GM18505 (cell line): ENCODE data around the gene PHLPP1.

ENCODE experiments used
- ATAC-seq: cut with Tn5 transposase; IDR thresholded peaks from one replicate; pipeline ENCODE4 v1.9.1; 2021; ENCODE audit not compliant: unreplicated experiment
- POLR2A ChIP-seq: IDR thresholded peaks from 4 replicates; pipeline ENCODE4 v1.6.1; 2011; ENCODE audit warnings: borderline replicate concordance; ENCODE audit not compliant: insufficient read depth, insufficient read length; ENCODE audit errors: extremely low read depth

Gene PHLPP1

DNA sequence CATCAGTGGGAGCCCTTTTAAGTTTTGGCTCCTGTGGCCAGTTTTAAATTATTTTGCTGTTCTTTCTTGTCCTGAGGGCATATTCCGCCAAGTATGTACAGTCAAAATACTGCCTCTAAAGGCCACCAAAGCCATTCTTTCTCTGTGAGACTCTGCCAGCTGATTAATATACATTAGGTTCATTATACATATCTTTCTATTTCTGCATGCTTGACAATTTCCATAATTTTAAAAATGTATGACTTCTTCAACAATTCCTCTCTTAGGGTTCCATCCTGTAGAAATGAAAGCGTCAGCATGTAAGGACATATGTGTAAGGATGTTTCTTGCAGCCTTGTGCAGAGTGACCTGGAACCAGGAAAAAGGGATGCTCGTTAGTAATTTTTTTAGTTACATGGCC, 291.9 kb downstream of the PHLPP1 start:
- no peak for ATAC-seq

DNA sequence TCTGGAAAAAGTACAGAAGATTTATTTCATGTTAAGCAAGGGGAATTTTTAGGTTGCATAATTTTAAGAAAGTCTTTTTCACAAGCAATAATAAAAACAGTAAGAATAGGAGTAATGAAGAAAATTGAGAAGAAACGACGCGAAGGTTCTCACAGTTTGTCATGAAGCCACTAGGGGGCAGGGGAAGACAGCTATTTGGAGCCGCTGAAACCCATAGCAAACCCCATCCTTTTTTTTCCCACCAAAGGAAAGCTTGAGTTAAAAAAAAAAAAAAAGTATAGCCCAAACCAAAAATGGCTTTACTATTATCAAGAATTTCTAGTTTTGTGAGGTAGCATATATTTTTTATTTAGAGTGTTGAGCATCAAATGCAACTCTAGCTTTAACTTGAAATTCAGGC, 300.9 kb downstream of the PHLPP1 start:
- TF ChIP-seq POLR2A = no peak
- no peak for ATAC-seq

More for the DNA sequence above, 291.9 kb downstream of the PHLPP1 start:
- no peak for TF ChIP-seq POLR2A

DNA sequence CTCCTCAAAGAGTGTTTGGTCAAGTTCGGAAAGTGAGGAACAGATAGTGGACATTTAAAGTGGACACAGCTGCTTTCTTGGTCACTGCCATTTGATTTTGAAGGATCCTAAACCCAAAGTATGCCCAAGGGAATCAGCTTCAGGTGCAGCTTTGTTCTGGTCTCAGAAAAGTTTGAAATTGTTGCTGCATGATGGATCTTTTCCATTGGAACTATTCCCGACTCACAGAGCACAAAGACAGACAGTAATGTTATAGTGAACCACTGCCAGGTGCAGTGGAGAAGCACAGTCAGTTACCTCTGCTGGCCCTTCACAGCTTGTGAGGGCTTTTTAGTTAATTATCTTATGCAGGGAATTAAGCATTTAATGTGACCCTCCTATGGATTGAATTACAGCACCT, 301.7 kb downstream of the PHLPP1 start:
- TF ChIP-seq POLR2A = no peak
- ATAC-seq = no peak

DNA sequence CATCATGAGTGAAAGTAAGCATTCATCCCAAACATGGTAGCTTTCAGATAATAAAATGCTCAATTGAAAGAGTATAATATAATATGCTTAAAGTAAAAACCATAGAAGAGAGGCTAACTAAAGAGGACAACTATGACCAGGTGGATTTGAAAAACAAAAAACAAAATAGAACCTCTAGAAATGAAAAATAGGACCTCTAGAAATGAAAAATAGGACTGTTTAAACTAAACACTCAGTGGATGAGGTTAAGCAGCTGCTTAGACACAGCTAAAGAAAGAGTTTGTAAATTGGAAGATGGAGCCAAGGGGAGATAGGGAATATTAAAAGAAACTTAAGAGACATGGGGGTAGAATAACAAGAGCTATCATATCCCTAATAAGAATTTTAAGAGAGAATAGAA, 302.6 kb downstream of the PHLPP1 start:
- TF ChIP-seq POLR2A = no peak
- ATAC-seq = no peak

DNA sequence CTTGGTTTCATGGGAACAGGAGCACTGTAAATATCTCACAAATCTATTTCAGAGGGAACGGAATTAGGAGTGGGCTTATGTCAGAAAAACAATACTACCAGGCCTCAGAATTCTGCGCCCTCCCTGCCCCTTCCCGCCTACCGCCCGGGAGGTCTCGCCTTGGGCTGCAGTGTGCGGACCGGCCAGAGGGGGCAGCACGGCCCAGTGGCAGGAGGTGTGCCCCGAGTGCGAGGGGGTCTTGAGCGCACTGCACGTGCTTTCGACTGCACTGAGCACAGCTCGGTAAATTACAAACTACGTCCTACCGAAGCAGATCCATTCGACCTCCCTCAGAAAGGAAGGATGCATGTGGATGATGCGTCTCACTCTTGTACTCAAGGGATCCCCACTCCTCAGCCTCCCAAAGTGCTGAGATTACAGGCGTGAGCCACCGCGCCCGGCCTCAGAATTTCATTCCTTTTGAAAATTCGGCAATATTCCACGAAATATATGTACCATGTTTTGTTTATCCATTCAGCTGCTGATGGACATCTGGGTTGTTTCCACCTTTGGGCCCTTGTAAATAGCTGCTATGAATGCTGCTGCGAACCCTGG, 307.2 kb downstream of the PHLPP1 start:
- no peak for ATAC-seq
- TF ChIP-seq POLR2A = no peak

DNA sequence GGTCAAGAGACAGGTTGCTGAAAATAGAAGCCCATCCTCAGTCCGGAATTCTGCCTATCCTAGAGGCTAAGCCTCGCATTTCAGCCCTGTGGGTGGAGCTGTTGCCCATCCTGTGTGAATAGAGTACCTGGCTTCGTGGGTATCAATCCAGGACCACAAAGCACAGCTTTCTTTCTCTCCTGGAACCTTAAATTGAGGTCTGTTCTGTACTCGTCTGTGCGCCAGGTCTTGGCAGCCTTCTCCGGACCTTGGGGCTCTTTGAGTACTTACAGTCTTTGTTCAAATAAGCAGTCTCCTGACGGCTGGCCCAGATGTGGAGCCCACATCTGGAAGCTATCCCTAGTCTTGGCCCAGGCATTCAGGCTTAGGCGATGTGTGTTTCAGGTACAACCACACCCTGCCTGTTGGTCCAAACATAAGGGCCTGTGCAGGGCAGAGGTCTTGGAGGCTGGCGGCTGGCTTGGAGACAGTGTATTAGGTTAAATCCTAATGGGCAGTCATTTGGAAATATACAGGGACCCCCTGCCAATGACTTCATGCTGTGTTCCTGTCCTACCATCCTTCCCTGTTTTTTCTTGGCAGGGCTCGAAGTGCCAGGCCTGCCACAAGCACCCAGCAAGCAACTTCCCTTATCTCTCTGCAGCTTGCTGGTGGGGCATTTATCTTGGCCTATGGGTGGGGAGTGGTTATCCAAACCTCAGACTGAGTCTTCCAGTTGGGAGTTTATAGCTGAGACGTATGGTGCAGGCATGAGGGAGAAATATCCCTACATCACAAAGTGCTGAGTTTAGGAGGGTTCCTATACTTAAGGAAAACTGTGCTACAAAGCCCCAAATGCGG, 310.1 kb downstream of the PHLPP1 start:
- no peak for ATAC-seq
- no peak for TF ChIP-seq POLR2A

DNA sequence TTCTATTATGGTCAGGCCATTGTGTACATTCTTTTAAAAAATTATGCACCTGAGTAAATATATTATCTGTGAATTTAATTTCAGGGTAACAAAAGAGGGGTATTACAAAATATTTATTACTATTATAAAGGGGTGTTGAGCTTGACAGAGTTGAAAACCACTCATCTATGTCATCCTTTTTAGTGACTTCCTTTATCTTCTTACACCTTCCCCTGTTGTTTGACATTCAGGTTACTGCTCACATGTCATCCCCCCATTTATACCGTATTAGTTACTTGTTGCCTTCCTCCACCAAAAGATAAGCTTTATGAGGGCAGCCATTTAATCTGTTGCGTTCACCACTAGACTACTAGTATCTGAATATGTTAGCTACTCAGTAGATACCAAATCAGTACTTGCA, 313.0 kb downstream of the PHLPP1 start:
- no peak for TF ChIP-seq POLR2A
- no peak for ATAC-seq
